NT2/D1 (cell line): ENCODE results near the gene ZC3H4.

Experiments
- SUZ12 ChIP-seq: IDR thresholded peaks from 2 replicates; pipeline ENCODE4 v1.6.1; 2011; ENCODE audit not compliant: insufficient read length, insufficient read depth; ENCODE audit errors: extremely low read depth
- YY1 ChIP-seq: IDR thresholded peaks from 2 replicates; pipeline ENCODE4 v1.6.1; 2011; ENCODE audit not compliant: insufficient read length, insufficient read depth

- TF ChIP-seq YY1: no peak
- TF ChIP-seq SUZ12: no peak
These were observed 20.3 kb downstream of the ZC3H4 start for GRCh38 chr19:47093254-47093653.
